Measurements from ENCODE around the gene NOS3.

Gene NOS3

DNA sequence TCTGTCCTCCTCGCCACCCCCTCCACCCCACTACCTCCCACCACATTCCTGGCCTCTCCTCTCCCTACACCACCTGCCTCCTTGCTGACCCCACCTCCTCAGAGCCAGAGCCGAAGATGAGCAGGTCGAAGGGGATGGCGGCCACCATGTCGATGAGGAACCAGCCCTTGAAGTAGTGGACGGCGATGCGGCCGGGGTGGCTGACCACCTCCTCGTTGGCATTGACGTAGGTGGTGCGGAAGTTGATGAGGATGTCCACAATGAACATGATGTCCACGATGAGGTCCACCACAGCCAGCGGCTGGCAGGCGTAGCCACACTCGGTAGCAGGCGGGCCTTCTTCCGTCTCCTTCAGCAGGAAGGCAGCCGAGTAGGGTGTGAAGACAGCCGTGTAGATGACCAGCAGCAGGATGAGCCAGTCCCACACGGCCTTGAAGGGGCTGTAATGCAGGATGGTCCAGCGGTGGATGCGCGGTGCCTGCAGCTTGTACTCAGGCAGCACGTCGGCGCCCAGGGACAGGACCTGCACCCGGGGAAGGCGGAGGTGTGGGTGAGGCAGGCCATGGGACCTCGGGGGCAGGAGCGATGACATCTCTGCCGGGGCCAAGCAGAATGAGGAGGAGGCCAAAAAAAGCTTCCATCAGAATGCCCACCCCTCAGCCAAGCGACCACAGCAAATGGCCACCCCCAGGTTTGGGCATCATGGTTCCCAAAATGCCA lies 38.3 kb upstream of the NOS3 start:
- no peak for DNase-seq (ENCODE audit: low read depth)

DNA sequence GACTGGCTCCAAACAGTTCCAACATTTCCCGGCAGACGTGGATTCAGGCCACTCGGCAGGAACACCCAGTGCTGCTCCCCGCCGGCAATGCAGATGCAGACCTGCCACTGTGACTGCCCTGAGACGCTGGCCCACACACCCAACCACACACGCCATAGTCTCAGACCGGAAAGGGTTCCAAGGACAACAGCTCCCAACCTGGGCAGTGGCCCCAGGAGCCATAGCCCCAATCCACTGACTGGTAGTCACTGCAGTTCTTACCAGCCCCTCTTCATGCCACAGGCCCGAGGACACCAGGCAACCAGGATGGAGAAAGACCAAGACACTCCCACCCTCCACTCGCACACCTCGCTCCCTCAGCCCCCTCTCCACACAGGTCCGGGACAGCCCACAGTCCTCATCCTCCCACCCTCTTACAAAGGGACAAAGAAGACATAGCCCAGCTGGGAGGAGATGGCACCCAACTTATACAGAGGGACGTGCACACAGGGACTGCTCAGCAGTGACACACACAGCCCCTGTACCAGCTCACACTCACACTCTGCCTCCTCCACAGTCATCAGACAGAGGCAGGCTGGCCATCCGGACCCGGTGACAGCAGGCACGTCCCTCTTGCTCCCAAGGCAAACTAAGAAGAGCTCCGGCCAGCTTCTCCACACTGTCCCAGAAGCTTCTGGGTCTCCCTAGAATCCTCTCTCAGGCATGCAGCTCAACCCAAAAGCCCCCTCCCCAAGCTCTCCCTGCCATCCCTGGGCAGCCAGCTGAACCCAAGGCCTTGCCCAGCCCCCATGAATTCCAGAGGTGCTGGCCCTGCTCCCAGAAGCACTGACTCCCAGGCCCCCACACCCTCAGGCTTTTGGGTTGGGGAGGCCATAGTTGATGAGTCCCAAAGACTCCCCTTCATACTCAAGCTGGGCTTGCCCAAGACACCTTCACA lies 37.5 kb upstream of the NOS3 start:
- DNase-seq (ENCODE audit: low read depth) = no peak

DNA sequence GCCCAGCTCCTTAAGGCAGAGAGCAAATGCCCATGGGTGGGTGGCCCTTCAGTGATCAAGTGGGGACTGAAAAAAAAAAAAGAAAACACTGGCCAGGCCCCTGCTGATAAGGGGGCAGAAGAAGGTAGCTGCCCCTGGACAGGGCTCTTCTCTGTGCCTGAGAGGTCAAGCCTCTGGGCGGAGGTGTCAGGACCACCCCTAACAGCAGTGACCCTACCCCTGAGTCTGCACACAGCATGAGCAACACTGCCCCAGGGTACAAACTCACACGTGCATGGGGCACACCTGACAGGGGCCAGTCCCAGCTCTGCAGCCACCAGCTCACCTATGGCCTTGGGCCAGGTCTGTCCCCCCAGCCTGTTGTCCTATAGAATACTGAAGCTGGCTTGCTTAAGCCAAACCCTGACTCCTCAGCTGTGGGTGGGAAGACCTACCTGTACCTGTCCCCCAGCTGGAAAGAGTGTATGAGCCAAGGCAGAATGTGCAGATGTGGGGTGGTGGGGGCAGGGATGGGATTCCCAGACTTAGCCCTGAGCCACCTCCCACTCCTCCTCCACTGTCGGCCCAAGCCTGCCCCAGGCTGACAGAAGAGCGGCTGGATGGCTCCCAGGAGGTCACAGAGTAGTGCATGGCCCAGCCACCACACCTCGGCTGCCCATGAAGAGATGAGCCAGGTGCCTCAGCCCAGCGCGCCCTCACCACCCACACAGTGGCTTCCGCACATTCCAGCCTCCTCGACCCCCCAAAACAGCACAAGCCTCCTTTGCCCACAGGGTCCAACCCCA lies 36.4 kb upstream of the NOS3 start:
- DNase-seq (ENCODE audit: low read depth) = no peak

DNA sequence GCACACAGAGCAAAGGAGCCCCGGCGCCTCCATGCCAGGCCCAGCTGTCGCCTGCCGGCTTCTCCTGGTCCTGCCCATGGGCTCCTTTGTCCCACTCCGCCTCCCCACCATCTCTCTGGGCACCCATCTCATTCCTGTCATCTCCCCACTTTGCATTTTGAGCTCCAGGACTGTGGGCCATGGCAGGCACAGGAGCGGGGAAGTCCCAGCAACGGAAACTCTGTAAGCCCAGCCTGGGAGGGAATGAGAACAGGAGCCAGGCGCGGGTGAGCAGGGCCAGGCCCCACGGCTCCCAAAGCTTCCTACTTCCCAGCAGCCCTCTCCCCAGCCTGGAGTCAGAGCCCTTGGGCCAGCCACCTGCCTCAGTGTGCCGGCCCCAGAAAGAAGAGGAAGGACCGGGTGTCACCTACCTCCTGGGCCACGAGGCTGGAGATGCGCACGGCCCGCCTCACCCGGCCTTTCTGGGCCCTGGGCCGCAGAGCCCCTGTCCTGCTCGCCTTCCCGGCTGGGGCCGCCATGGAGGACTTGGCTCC lies 35.8 kb upstream of the NOS3 start:
- DNase-seq (ENCODE audit: low read depth) = no peak

DNA sequence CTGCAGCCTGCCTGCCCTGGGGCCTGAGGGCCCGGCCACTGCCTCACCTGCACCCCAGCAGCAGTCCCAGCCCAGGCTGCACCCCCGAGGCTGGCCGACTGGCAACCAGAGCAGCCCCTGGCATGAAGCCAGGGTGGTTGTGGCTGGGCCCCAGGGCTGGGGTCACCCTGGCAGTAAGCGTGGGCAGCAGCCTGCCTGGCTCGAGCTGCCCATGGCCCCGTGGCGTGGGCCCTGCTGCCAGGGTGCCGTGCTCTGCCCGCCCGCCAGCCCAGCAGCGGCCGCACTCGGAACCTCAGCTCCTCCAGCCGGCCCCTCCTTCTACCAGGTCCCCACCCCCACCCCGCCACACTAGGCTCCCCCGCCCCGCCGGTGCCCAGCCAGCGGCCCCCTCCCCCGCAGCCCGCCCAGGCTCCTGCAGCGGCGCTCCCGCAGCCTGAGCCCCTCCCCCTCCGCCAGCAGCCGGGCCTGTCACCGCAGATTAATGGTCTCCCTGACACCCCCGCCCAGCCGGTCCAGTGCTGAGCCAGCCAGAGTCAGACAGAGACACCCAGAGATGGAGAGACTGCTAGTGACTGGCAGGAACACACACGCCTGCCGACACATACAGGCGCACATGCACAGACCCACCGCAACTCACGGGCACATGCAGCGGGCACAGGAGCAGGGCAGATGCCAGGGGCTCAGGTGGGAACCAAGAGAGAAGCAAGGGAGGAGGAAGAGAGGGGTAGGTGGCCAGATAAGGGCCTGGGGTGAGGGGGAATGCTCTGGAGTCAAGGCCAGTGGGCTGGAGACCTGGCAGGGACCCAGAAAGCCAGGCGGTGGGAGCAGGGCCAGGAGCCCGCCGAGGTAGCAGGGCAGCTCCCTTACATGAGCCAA lies 35.1 kb upstream of the NOS3 start:
- no peak for DNase-seq (ENCODE audit: low read depth)

DNA sequence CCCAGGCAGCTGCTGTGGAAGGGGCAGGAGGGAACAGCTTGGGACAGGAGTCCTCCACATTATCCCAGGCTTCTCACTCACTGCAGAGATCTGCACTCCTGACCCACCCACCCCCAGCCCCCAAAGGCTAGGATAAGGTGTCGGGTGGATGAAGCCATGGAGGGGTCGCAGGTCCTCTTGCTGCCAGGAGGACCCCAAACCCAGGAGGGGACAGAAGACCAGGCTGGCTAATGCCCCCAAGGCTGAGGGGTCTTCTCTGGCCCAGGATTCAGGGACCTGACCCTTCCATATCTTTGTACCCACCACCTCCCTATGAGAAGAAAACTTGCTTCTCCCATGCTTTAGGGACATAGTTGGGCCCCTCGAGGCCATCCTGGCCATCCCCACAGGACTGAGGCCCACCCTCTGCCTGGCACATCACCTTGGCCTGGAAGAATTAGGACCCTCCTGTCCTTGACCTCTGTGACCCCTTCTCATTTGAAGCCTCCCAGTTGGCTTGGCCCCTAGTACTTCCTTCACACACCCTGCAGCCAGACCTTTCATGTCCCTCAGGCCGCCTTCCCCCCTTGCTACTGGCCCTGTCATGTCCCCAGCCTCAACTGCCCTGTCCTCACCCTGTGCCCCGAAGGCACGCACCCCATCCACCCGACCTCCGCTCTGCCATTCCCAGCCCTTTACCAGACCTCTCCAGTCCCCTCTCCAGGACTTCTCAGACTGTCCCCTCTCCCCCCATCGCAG lies 34.3 kb upstream of the NOS3 start:
- DNase-seq (ENCODE audit: low read depth) = no peak

DNA sequence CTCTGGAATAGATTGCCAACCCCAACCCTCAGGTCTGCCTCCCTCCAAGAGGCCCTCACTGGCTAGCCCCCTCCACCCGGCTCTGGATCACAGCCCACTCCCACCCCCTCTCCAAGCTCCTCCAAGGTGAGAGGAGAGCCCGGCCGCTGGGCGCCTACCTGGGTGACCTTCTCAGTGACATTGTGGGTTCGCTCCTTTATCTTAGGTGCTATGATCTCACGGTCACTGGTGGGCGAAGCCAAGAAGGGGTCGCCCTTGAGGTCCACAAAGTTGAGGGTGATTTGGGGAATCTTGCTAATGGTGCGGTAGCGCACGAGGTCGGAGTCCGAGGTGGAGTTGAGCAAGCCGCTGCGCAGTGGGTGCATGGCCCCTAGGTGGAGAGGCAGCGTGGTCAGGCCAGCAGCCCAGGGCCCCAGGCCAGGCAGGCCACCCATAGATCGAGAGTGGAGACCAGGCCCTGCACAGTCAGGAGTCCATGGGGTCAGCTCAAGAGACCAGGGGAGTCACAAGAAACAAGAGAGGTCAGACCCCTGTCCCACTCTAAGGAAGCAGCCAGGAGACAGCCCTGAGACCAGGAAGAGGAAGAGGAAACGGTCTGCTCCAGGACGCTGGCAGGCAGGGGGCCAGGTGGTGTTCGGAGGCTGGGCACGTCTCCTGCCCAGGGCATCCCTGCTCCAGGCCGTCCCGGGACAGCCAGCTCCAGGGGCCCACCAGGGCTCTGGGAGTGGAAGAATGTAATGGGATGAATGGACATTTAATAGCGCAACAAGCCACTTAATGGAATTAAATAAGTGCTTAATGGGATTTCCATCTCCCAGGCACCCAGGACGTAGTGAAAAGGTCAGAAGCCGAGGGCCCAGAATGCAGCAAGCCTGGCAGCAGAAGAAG lies 33.4 kb upstream of the NOS3 start:
- no peak for DNase-seq (ENCODE audit: low read depth)

DNA sequence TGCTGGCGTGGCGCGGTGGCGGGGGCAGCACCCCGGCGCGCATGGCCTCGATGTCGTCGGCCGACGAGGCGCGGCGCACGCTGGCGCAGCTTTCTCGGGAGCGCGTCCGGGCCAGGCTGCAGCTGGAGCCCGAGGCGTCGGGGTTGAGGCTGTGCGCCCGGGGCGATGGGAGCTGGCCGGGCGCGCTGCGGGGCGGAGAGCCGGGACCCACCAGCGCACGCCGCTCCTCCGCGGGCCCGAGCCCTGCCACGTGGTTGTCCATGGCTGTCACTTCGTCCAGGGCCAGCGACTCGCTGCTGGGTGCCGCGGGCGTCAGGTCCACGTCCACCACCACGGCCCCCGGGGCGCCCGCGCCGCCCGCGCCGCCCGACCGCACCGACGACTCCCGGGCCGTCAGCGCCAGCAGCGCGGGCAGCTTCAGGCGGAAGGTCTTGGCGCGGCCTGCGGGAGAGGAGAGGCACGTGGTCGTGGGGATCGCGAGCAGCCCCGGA lies 32.7 kb upstream of the NOS3 start:
- DNase-seq (ENCODE audit: low read depth) = no peak

DNA sequence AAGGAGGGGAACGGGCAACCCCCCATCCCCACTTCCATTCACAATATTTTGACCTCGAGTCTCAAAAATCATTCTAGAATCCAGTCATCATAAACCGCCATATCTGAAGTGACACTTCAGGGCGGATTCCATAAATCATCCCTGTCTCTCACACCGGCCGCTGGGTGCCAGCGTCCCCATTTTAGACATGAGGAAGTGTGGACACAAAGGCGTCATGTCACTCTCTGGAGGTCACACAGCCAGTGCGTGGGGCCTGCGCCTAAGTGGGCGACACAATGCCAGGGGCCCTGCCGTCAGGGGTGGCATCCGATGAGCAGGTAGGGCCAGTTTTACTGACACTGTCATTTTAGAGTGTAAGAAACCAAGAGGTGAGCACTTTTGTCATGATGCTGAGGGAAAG lies 32.2 kb upstream of the NOS3 start:
- DNase-seq (ENCODE audit: low read depth) = no peak

DNA sequence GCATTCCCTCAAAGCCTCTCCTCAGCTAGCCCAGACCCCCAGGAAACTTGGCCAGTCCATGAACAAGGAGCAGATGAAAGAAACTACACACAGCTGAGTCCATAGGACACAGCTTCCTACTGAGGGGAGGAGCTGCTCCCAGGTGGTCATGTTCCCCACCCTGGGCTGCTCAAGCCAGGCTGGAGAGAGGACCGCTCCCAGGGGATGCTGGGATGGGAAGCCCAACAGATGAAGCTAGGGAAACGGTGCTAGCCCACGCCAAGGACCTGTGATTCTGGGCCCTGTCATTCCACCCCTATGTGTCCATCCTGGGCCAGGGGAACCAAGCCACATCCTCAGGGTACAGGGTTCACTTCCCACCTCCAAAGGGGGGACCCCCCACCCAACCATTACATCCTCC lies 31.7 kb upstream of the NOS3 start:
- DNase-seq (ENCODE audit: low read depth) = no peak

DNA sequence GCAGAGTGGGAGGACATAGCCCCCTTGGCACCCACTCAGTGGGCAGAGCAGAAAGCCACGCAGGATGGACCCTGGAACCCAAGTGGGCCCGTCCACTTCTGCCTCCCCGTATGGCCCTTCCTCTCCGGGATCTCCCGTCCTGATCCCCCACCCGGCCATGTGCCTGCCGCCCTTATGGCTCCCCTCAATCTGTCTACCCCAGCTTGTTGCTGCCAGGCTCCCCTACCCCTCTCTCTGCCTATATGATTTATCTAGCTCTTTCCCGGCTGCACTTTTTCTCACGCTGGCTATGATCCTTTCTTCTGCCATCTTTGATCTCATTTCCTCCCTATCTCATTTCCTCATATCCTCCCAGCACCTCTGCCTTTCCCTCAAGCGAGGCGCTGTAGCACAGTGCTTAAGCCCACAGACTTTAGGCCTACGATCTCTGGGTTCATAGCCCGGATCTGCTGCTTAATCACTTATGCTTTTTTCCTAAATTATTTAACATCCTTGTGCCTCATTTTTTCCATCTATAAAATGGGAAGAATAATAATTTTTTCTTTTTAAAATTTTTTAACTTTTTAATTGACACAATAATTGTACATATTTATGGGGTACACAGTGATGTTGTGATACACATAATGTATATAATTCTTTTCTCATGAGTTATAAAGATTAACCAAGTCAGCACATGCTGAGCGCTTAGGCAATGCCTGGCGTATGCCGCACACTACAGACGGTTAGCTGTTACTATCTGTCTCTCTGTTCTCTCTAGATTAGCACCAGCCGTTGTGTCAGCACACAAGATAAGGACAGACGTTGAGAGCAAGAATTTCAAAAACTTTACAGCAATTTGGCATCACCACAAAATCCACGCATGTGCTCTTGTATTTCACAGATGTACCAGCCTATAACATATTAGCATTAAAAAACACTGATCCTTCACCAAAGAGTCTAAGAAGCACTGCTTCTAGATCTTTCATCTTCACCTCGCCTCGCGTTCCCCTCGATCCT lies 30.8 kb upstream of the NOS3 start:
- DNase-seq (ENCODE audit: low read depth) = no peak

DNA sequence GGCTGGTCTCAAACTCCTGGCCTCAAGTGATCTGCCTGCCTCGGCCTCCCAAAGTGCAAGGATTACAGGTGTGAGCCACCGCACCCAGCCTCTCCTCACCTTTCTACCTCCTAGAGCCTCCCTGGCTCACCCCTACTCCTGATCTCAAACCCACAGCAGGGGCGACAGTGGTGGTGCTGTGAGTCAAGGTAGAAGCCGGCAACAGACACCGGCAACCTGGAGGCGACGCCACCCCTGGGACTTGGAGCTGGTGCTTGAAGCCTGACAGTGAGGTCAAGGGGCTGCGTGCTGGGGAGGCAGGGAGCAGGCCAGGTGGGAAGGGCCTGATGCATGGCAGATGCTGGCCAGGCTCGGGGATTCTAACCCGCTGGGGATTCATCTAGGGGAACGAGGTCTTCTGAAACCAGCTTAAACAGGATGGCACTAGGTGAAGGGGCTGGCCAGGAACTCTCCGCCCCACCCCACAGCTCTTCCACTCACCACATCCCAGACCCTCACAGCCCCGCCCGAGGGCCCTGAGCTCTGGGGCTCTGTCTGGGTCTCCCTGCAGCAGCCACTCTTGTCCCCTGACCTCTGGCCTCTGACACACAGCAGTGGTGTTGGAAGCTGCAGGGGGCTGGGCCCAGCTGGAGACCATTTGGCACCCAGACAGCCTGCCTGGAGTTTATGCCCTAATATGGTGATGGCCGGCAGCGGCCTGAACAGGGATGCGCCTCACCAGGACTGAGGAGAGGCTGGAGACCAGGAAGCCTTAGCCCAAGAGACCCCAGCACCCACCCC lies 29.1 kb upstream of the NOS3 start:
- no peak for DNase-seq (ENCODE audit: low read depth)

DNA sequence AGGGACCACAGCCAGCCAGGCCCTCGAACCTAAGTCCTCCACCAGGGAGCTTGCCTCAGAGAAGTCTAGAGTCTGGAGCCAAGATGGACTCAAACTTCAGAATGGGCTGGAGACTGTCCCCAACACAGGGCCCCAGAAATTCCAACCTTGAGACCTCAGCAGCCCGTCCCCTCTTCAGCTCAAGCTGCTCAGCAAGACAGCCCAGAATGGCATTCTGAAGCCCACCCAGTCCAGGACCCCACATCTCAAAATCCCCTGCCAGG lies 28.6 kb upstream of the NOS3 start:
- no peak for DNase-seq (ENCODE audit: low read depth)

DNA sequence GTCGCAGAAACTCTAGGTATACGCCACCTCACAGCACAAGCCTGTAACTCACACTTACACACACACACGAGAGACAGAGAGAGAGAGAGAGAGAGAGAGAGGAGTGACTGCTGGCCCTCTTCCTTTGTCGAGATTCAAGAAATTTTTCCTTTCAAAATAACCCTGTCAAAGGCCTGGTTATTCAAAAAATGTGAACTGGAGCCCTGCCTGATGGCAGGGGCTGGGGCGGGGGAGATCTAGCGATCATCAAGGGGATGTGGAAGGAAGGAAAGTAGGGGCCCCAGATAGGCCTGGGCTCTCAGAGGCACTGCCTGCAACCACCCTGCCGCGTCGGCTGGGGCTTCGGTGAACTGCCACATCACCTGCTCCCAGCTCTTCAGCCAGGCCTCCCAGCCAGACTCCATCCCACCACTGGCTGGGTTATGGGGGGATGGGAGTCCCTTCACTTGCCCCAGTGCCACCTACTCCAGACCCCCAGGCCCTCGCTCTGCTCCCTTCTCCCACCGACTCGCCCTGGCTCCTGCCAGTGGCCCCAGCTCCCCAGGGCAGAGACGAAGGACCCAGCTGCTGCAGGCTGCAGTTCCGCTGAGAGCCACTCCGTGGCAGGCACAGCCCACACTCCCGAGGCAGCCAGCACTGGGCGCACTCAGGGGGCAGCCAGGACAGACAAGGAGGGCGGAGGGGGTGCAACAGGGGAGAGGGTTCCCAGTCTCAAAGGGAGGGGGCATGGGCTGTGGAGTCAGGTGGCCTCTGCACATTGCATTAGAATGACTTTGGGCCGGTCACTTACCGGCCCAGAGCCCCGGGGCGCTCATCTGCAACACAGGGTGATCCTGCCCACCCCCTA lies 28.0 kb upstream of the NOS3 start:
- DNase-seq (ENCODE audit: low read depth) = peak; percentile 10

DNA sequence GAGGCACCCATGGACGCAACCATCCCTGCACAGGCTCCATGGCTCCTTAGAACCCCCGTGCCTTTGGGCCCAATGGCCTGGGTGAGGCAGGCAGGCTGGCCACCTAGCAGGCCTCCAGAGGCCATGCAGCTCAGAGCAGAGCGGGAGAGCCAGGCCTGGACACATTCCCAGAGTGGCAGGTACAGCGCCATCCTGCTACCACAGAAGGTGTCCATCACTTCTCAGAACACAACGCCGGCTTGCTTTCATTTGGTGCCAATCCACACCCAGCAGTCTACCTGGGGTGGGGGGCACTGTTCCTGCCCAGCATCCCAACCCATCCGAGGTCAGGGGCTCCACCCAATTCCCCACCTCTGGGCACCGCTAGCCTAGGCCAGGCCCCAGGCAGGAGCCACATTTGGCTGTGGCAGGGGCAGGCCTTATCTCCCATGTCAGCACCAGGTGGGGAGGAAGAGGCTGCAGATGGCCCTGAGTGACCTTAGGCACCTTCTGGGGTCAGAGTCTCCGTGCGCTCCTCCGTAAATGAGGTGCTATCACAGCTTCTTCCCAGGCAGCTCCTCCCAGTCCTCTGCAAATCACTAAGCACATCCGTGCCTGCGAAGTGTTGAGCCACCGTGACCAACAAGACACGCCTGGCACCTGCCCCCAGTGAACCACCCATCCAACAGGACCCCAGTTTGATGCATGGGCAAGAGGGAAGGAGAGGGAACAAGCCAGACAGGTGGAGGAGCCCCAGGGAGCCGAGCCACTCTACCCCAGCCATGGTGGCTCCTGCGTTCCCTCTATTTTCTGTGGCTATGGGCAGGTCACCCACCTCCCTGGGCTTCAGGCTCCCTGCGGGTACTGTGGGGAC lies 26.9 kb upstream of the NOS3 start:
- DNase-seq (ENCODE audit: low read depth) = no peak

DNA sequence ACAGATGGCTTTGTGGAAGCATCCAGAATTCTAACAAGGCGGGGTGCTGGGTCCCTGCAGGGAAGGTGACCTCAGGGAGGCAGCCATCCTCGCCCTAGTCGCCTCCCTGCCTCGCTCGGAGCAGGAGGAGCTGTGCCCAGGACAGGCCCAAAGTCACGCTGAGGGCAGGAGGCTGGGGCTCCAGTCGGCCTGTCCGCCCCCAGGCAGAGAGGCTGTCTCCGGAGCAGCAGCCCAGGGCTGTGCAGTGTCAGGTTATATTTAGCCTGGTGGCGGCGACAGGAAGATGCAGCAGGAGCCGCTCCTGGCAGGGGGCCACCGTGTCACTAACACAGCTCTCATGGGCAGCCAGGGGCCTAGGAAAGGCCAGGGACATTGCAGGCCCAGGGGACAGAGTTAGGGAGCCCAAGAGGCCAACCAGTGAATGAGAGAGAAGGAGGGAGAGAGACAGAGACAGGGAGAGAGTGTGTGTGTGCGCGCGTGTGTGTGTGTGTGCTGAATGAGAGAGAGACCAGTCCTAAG lies 26.2 kb upstream of the NOS3 start:
- no peak for DNase-seq (ENCODE audit: low read depth)
